Stimulated activated CD8-positive, alpha-beta memory T cell treated with anti-CD3 and anti-CD28 coated beads, Interleukin-7, amount 100 ng/mL, for 4 hours (primary cell): Measurements from ENCODE around the gene PTPRD.
"Not testable (repeated sequence)": the region's sequence is repeated elsewhere in the genome, so short reads cannot be mapped to it uniquely, and the experiment has no call there.

Source experiments
- DNase-seq, 2 donors: peaks; one replicate each; pipeline ENCODE4 v3.0.0-alpha.2; 2020; ENCODE audit warnings: low read depth in 2 of 2

The PTPRD gene

GRCh38 chr9:9004810-9005209 is 1608.0 kb downstream of the PTPRD start:
- DNase-seq: no peak

GRCh38 chr9:9002826-9003583 is 1609.8 kb downstream of the PTPRD start:
- no peak for DNase-seq

GRCh38 chr9:8980496-8981013 is 1632.2 kb downstream of the PTPRD start:
- DNase-seq: no peak

- DNase-seq: no peak
Observed at GRCh38 chr9:8978334-8978733, 1634.5 kb downstream of the PTPRD start.

GRCh38 chr9:8968350-8968749 is 1644.5 kb downstream of the PTPRD start:
- not testable (repeated sequence) for DNase-seq

GRCh38 chr9:8963885-8964284 is 1648.9 kb downstream of the PTPRD start:
- DNase-seq: no peak

GRCh38 chr9:8962084-8962483 is 1650.7 kb downstream of the PTPRD start:
- DNase-seq: no peak

- no peak for DNase-seq
Observed at GRCh38 chr9:8961186-8961851, 1651.5 kb downstream of the PTPRD start.

GRCh38 chr9:8960254-8960653 is 1652.5 kb downstream of the PTPRD start:
- no peak for DNase-seq

GRCh38 chr9:8958358-8958757 is 1654.4 kb downstream of the PTPRD start:
- no peak for DNase-seq

GRCh38 chr9:8955315-8955714 is 1657.5 kb downstream of the PTPRD start:
- DNase-seq: no peak

- DNase-seq: no peak
Observed at GRCh38 chr9:8946461-8946860, 1666.3 kb downstream of the PTPRD start.

- no peak for DNase-seq
Observed at GRCh38 chr9:8943392-8943791, 1669.4 kb downstream of the PTPRD start.

GRCh38 chr9:8940650-8941049 is 1672.2 kb downstream of the PTPRD start:
- no peak for DNase-seq

- DNase-seq: no peak
Observed at GRCh38 chr9:8926461-8926860, 1686.3 kb downstream of the PTPRD start.

- no peak for DNase-seq
Observed at GRCh38 chr9:8924562-8924961, 1688.2 kb downstream of the PTPRD start.

GRCh38 chr9:8920478-8921183 is 1692.2 kb downstream of the PTPRD start:
- not testable (repeated sequence) for DNase-seq

GRCh38 chr9:8917956-8918739 is 1694.7 kb downstream of the PTPRD start:
- DNase-seq: no peak

- no peak for DNase-seq
Observed at GRCh38 chr9:8916771-8917170, 1696.0 kb downstream of the PTPRD start.

- no peak for DNase-seq
Observed at GRCh38 chr9:8907868-8908267, 1704.9 kb downstream of the PTPRD start.

GRCh38 chr9:8905731-8906130 is 1707.1 kb downstream of the PTPRD start:
- DNase-seq: no peak
